Osteoblast (primary cell): Measurements from ENCODE around the gene SAMM50. TPM values are rescaled to one million over a fixed set of nuclear protein-coding genes. Genes with fewer than 3 reads are reported as not detected.

ENCODE experiments used
- DNase-seq: peaks from one replicate; pipeline ENCODE4 v3.0.0; 2011; ENCODE audit warnings: low spot score, mixed read lengths; ENCODE audit not compliant: insufficient read length; ENCODE audit errors: missing footprints
- H2AFZ ChIP-seq: 2 replicates; pipeline ENCODE4 v1.6.0; 2011; ENCODE audit warnings: mild to moderate bottlenecking, low read length
- H3K27ac ChIP-seq: 2 replicates; pipeline ENCODE4 v1.5.1; 2011; ENCODE audit warnings: mild to moderate bottlenecking, low read depth, low read length, moderate library complexity
- H3K27me3 ChIP-seq: 2 replicates; pipeline ENCODE4 v1.6.0; 2012; ENCODE audit warnings: mild to moderate bottlenecking, control low read depth, inconsistent platforms, low read length, moderate library complexity; ENCODE audit not compliant: insufficient read depth
- H3K36me3 ChIP-seq: 2 replicates; pipeline ENCODE4 v1.5.1; 2011; ENCODE audit warnings: mild to moderate bottlenecking, low read length, control low read depth, moderate library complexity; ENCODE audit not compliant: insufficient read depth
- H3K4me1 ChIP-seq: 2 replicates; pipeline ENCODE4 v1.5.1; 2011; ENCODE audit warnings: mild to moderate bottlenecking, low read length, control low read depth, moderate library complexity; ENCODE audit not compliant: insufficient read depth
- H3K4me2 ChIP-seq: 2 replicates; pipeline ENCODE4 v1.6.0; 2011; ENCODE audit warnings: mild to moderate bottlenecking, low read length; ENCODE audit not compliant: insufficient read depth
- H3K4me3 ChIP-seq: fragments of 200-600 bp; sonication (generic); 3 replicates; pipeline ENCODE4 v1.5.1; 2012; ENCODE audit warnings: mild to moderate bottlenecking, low read length, inconsistent platforms; ENCODE audit not compliant: insufficient read depth
- H3K79me2 ChIP-seq: 2 replicates; pipeline ENCODE4 v1.6.0; 2012; ENCODE audit warnings: mild to moderate bottlenecking, low read length, control low read depth, inconsistent platforms; ENCODE audit not compliant: insufficient read depth
- H3K9me3 ChIP-seq: 2 replicates; pipeline ENCODE4 v1.5.1; 2011; ENCODE audit warnings: low read depth, low read length, control low read depth
- H4K20me1 ChIP-seq: 2 replicates; pipeline ENCODE4 v1.6.0; 2012; ENCODE audit warnings: mild to moderate bottlenecking, low read length, control low read depth; ENCODE audit not compliant: insufficient read depth
- CTCF ChIP-seq: IDR thresholded peaks from 2 replicates; pipeline ENCODE4 v1.5.1; 2011; ENCODE audit warnings: mild to moderate bottlenecking, low read depth, low read length, moderate library complexity; ENCODE audit errors: extremely low read depth
- total RNA-seq: library from RNA; depleted of rRNA; stranded (reverse); fragments of >200 nt; gene quantifications from 2 replicates; pipeline ENCODE4 v1.2.3, GENCODE V29; 2012

SAMM50 gene
- total RNA-seq, 1 donor, result 36.6 TPM

DNA sequence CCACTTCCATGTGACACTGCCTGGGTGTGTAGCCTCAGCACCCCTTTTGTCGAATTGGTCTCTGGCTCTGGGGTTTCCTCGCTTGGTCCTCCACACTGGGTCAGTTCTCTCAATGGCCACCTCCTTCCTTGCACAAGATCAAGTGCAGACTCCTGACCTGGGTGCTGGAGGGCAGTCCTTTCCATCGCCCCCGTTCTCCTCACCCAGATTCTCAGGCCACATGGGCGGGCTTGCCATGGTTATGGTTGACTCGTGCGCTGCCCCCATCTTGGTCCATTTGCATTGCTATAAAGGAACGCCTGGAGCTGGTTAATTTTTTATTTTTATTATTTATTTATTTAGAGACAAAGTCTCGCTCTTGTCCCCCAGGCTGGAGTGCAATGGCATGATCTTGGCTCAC is 63.4 kb downstream of the SAMM50 start:
- Histone ChIP-seq H3K27me3 (no peaks in the 10 kb centered on the region), H3K27ac (no peak overlapping the region), H3K4me3 (no peak overlapping the region), H3K79me2 (peaks cover 13% of the 10 kb centered on the region), H3K9me3 (no peaks in the 10 kb centered on the region), H3K36me3 (no peaks in the 10 kb centered on the region), H3K4me2 (no peak overlapping the region), H4K20me1 (peaks cover 2% of the 10 kb centered on the region), H2AFZ (no peak overlapping the region), H3K4me1 (peaks cover 17% of the 10 kb centered on the region)
- DNase-seq, result no peak
- no peak for TF ChIP-seq CTCF

- peaks cover 17% of the 10 kb centered on the region for H3K4me1 ChIP-seq
- H3K79me2 ChIP-seq, result peaks cover 16% of the 10 kb centered on the region
- no peak overlapping the region for H3K4me3 ChIP-seq
- no peak overlapping the region for H2AFZ ChIP-seq
- no peak for TF ChIP-seq CTCF
- no peaks in the 10 kb centered on the region for H3K27me3 ChIP-seq
- no peaks in the 10 kb centered on the region for H3K9me3 ChIP-seq
- no peak for DNase-seq
- no peak overlapping the region for H3K27ac ChIP-seq
- no peak overlapping the region for H3K4me2 ChIP-seq
- peaks cover 2% of the 10 kb centered on the region for H4K20me1 ChIP-seq
- no peaks in the 10 kb centered on the region for H3K36me3 ChIP-seq
Observed at GRCh38 chr22:44019416-44019815, 64.2 kb downstream of the SAMM50 start.

DNA sequence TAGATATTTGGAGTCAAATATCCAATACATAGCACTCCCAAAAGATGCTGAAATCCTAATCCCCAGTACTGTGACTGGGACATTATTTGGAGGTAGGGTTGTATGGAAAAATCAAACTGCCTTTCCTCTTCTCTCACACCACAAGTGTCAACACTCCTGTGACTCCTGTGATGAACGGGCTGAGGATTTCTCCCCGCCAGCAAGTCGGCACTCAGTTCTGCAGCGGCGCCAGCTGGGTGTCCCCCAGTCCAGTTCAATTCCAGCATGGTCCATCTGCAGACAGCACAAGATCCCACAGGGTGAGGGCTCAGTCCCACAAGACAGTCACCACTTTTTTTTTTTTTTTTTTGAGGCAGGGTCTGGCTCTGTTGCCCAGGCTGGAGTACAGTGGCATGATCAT is 64.6 kb downstream of the SAMM50 start:
- no peak for TF ChIP-seq CTCF
- no peak overlapping the region for H3K27ac ChIP-seq

GRCh38 chr22:44020981-44021380 is 65.7 kb downstream of the SAMM50 start:
- H3K27ac ChIP-seq, result peak overlapping the region; percentile 89
- no peak overlapping the region for H2AFZ ChIP-seq
- H3K36me3 ChIP-seq, result no peaks in the 10 kb centered on the region
- H4K20me1 ChIP-seq, result peaks cover 2% of the 10 kb centered on the region
- TF ChIP-seq CTCF, result no peak
- H3K4me1 ChIP-seq, result peaks cover 23% of the 10 kb centered on the region
- H3K79me2 ChIP-seq, result peaks cover 24% of the 10 kb centered on the region
- peak; percentile 91 for DNase-seq
- H3K27me3 ChIP-seq, result no peaks in the 10 kb centered on the region
- peak overlapping the region; percentile 13 for H3K4me2 ChIP-seq
- no peaks in the 10 kb centered on the region for H3K9me3 ChIP-seq
- no peak overlapping the region for H3K4me3 ChIP-seq

More for the DNA sequence above, 64.6 kb downstream of the SAMM50 start:
- no peaks in the 10 kb centered on the region for H3K27me3 ChIP-seq
- H3K36me3 ChIP-seq, result no peaks in the 10 kb centered on the region
- no peak overlapping the region for H3K4me3 ChIP-seq
- peaks cover 19% of the 10 kb centered on the region for H3K4me1 ChIP-seq
- no peak overlapping the region for H2AFZ ChIP-seq
- no peaks in the 10 kb centered on the region for H3K9me3 ChIP-seq
- no peak for DNase-seq
- H4K20me1 ChIP-seq, result peaks cover 2% of the 10 kb centered on the region
- H3K4me2 ChIP-seq, result no peak overlapping the region
- H3K79me2 ChIP-seq, result peaks cover 16% of the 10 kb centered on the region
